ENCODE data around the gene LRFN2. TPM values are rescaled to one million over a fixed set of nuclear protein-coding genes. Genes with fewer than 3 reads are reported as not detected.
A peak's percentile ranks its signal among the peaks of the same experiment; 100 is the strongest.

LRFN2 gene
- total RNA-seq, 1 donor from 2014 or later: not detected

GRCh38 chr6:40524797-40525585 is 62.2 kb downstream of the LRFN2 start:
- DNase-seq: no peak
- intact Hi-C loops (cut with micrococcal nuclease): no loop called here
- no peak for ATAC-seq

- DNase-seq: no peak
- intact Hi-C loops (cut with micrococcal nuclease): no loop called here
- ATAC-seq: no peak
Measured at GRCh38 chr6:40523505-40524172, 63.5 kb downstream of the LRFN2 start.

- no peak for DNase-seq
- no peak for ATAC-seq
- intact Hi-C loops (cut with micrococcal nuclease): no loop called here
Measured at GRCh38 chr6:40521496-40521895, 65.7 kb downstream of the LRFN2 start.

GRCh38 chr6:40520678-40521077 is 66.5 kb downstream of the LRFN2 start:
- ATAC-seq (peak; percentile 96), DNase-seq (peak; percentile 61)
- intact Hi-C loops (cut with micrococcal nuclease): no loop called here

- intact Hi-C loops (cut with micrococcal nuclease): no loop called here
- DNase-seq (no peak), ATAC-seq (no peak)
Measured at GRCh38 chr6:40520084-40520483, 67.1 kb downstream of the LRFN2 start.

GRCh38 chr6:40517654-40518053 is 69.5 kb downstream of the LRFN2 start:
- intact Hi-C loops (cut with micrococcal nuclease): no loop called here
- no peak for DNase-seq
- no peak for ATAC-seq

GRCh38 chr6:40516429-40516828 is 70.7 kb downstream of the LRFN2 start:
- DNase-seq: no peak
- ATAC-seq: no peak

GRCh38 chr6:40512340-40512739 is 74.8 kb downstream of the LRFN2 start:
- no peak for DNase-seq
- intact Hi-C loops (cut with micrococcal nuclease): no loop called here
- ATAC-seq: no peak

More at GRCh38 chr6:40516429-40516828, 70.7 kb downstream of the LRFN2 start:
- intact Hi-C loops (cut with micrococcal nuclease): no loop called here

- intact Hi-C loops (cut with micrococcal nuclease): no loop called here
- DNase-seq (no peak), ATAC-seq (no peak)
Measured at GRCh38 chr6:40511884-40512283, 75.3 kb downstream of the LRFN2 start.

- no peak for ATAC-seq
- intact Hi-C loops (cut with micrococcal nuclease): no loop called here
- no peak for DNase-seq
Measured at GRCh38 chr6:40510442-40510841, 76.7 kb downstream of the LRFN2 start.

- no peak for DNase-seq
- intact Hi-C loops (cut with micrococcal nuclease): no loop called here
- ATAC-seq: no peak
Measured at GRCh38 chr6:40509716-40510260, 77.4 kb downstream of the LRFN2 start.

GRCh38 chr6:40509086-40509485 is 78.1 kb downstream of the LRFN2 start:
- intact Hi-C loops (cut with micrococcal nuclease): no loop called here
- DNase-seq (no peak), ATAC-seq (no peak)

GRCh38 chr6:40506954-40507353 is 80.2 kb downstream of the LRFN2 start:
- ATAC-seq (no peak), DNase-seq (no peak)
- intact Hi-C loops (cut with micrococcal nuclease): no loop called here

- intact Hi-C loops (cut with micrococcal nuclease): no loop called here
- ATAC-seq: no peak
- no peak for DNase-seq
Measured at GRCh38 chr6:40505191-40505810, 81.9 kb downstream of the LRFN2 start.

- no peak for ATAC-seq
Measured at GRCh38 chr6:40504274-40504673, 82.9 kb downstream of the LRFN2 start.

GRCh38 chr6:40500227-40500626 is 86.9 kb downstream of the LRFN2 start:
- no peak for DNase-seq
- intact Hi-C loops (cut with micrococcal nuclease): no loop called here

More at GRCh38 chr6:40504274-40504673, 82.9 kb downstream of the LRFN2 start:
- DNase-seq: no peak
- intact Hi-C loops (cut with micrococcal nuclease): no loop called here

GRCh38 chr6:40499215-40499614 is 87.9 kb downstream of the LRFN2 start:
- DNase-seq (no peak), ATAC-seq (no peak)
- intact Hi-C loops (cut with micrococcal nuclease): no loop called here

More at GRCh38 chr6:40500227-40500626, 86.9 kb downstream of the LRFN2 start:
- no peak for ATAC-seq

GRCh38 chr6:40498148-40498547 is 89.0 kb downstream of the LRFN2 start:
- no peak for DNase-seq
- ATAC-seq: no peak
- intact Hi-C loops (cut with micrococcal nuclease): no loop called here

GRCh38 chr6:40492187-40492586 is 95.0 kb downstream of the LRFN2 start:
- intact Hi-C loops (cut with micrococcal nuclease): no loop called here
- ATAC-seq: no peak
- no peak for DNase-seq

- DNase-seq (no peak), ATAC-seq (no peak)
- intact Hi-C loops (cut with micrococcal nuclease): no loop called here
Measured at GRCh38 chr6:40490508-40490907, 96.7 kb downstream of the LRFN2 start.

All from left ventricle myocardium superior (tissue), 1 donor.